Activated gamma-delta T cell treated with Interleukin-2 at 50 U/mL for 16 hours (primary cell): ENCODE measurements around the gene PCLAF.
"Not testable (repeated sequence)": the region's sequence is repeated elsewhere in the genome, so short reads cannot be mapped to it uniquely, and the experiment has no call there.

Experiments used
- DNase-seq: peaks from one replicate; pipeline ENCODE4 v3.0.0-alpha.2; 2020

Gene PCLAF, protein sequence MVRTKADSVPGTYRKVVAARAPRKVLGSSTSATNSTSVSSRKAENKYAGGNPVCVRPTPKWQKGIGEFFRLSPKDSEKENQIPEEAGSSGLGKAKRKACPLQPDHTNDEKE

DNA sequence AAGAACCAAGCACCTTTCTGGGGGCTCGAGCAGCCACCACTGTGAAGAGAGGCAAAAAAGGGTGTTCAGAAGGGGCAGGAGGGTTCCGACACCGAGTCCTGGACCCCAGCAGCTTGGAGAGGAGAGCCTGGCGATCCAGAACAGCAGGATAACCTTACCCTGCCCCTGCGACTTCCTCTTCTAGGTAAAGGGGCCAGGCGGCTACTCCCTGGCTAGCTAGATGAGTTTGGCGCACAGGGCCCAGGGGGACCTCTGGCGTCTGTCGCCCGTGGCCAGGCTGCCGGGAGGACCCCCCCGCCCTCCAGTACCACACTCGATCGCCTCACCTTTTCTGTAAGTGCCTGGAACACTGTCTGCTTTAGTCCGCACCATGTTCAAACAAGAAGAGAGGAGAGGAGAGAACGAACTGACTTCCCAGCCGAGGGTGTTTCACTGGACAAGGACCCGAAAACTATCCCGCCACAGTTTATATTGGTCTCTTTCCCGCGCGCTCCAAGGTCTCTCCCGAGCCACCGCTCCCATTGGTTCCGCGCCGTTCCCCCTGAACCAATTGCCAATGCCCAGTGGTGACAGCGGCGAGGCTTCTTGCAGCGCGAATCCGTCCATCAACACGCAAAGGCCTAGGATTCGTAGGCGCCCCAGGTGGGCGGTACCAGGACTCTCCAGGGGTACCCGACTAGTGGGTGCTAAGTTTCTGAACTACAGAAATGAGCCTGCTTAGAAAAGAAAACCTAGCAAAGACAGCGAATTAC is at the start of gene PCLAF:
TSS of gene PCLAF (minus strand) at position 442 of the 752 bp plus-strand sequence. CDS start at position 372, 70 bp downstream.
- peak; percentile 89 for DNase-seq

DNA sequence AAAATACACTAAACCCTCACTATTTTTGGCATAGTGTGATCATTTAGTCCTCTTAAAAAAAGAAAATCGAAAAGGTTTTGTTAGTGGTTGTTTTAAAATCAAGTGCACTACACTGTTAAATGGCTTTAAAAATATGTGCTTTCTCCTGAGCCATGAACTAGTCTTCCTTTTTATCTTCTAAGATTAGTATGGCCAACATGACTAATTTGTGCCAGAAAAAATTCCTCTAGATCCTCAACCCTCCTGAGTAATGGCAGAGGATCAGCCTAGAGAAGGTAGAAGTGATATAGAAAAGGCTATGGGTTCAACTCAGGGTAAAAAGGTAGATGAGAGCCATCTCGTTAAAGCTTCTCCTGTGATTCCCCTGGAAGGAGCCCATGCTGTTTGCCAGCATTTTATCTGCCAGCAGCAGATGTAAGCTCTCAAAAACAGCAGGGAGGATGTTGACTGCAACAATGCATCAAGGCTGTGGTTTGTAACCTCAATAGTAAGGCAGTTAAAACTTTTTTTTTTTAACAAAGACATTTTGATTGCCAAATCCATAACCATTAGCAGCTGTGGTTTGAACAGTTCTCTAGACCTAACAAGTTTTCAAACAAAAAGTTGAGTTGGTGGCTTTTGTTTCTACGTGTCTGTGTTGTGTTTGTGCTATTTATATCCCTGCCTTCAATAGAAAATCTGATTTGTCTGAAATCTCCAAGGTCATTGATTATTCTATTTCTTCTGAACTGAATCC is 48.9 kb upstream of the PCLAF start:
- DNase-seq, result peak; percentile 40

DNA sequence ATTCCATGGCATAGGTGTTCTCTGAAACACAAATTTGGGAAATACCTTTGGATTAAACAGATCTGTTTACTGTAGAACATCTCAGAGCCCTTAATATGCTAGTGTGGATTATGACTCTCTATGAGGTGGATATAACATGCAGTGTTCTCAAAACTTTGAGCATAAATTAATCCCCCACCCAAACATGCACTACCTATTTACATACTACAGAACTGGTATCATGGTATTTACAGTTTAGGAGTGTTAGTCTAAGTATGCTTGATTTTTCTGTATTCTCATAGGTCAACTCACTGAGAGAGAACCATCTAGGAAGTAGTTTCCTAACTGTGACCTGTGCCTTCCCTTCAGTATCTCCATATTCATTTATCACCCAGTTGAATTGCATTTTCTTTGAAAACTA is 48.2 kb upstream of the PCLAF start:
- no peak for DNase-seq

DNA sequence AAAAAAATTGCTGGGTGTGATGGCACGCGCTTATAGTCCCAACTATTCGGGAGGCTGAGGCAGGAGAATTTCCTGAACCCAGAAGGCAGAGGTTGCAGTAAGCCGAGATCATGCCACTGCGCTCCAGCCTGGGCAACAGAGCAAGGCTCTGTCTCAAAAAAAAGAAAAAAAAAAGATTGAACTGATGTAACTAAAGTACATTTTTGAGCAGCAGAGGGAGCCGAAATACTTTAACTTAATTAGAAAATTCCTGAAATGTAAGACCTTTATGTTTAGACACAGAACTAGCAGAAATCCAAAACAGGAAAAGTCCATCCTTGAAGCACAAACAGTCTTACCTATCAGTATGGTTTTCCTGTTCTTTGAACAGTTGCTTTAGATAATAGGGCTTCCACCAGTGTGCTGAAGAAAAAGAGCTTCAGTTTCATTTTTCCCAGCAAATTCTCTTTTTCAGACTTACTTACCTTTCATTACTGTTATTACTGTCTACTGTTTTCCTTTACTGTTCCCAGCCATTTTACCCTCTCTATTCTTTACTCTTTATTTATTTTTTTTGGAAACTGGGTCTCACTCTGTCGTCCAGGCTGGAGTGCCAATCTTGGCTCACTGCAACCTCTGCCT is 45.7 kb upstream of the PCLAF start:
- no peak for DNase-seq

DNA sequence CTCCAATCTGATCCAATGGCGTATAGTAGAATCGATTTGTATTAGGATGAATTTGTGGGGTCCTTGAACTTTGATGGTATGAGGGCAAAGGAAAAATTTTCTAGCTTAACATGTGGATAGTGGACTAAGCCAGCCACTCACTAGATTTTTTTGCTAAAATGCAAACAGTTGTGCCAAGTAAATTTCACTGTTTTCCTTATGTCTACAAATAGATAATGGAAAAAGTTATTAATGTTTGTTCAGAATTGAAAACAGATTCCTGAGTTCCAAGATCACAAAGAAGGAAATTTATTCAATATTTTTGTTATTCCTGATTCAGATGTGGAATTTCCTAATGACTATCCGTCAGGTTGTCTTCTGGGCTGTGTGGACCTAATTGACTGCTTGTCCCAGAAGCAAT is 44.0 kb upstream of the PCLAF start:
- DNase-seq, result no peak

DNA sequence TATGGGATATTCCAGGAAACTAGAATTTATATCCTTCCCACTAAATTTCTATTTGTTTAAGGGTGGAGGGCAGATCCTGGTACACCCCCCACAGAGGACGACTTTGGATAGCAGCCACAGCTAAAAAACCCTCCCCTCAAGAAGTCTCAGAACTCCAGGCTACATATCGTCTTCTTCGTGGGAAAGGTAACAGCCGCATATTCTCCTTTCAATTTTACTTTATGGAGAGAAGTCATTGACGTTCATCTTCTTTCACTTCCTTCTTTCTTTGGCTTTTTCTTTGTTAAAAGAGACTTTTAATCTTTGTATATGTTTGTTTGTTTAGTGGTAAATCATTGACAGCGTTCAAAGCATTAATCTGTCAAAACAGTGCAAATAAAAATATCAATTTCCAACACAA is 42.7 kb upstream of the PCLAF start:
- DNase-seq, result no peak

DNA sequence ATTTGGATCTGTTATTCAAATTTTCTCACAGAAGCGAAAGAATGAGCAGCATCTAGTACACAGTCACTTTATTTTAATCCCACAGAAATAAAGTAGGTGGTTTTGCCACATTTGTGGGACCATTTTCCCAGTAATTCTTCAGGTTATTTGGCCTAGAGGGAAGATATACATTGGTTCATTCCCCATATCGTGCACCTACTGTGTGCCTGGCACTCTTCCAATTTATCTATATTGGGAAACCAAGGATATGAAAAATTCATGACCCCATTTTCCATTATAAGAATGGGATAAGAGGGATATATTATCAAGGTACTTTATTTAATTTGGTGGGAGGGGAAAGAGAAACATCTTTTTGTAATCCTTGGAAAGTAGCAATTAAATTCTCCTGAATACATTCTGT is 41.5 kb upstream of the PCLAF start:
- no peak for DNase-seq

DNA sequence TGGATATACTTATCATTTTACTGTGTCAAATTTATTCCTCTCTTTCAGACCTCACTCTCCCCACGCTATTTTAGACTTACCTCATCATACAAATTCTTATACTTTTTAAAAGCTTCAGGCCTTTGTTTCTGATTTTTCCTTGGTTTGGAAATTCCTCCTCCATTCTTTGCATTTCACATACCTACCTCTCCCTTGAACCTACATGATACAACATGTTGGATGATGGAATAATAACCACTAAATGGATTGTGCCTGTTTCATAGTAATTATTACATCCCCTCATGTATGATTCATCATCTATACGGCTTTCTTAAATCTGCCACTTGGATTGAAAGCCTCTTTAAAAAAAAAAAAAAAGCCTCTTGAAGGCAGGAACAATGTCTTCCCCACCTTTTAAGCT is 31.0 kb upstream of the PCLAF start:
- no peak for DNase-seq

DNA sequence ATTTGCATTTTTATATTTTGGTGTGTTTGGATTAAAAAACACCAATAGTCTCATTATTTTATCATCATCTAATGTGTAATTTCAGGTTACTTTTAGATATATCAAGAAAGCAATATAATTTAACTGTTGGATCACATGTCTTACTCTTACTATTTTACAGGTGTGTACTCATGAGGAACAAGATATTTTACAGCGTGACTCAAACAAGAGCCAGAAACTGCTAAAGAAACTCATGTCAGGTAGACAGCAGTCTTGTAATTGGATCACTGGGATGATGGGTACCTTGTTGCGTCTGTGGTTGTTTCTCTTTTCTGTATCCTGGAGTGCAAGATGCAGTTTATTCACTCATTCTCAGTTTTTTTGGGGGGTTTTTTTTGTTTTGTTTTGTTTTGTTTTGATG is 19.3 kb upstream of the PCLAF start:
- DNase-seq, result no peak

DNA sequence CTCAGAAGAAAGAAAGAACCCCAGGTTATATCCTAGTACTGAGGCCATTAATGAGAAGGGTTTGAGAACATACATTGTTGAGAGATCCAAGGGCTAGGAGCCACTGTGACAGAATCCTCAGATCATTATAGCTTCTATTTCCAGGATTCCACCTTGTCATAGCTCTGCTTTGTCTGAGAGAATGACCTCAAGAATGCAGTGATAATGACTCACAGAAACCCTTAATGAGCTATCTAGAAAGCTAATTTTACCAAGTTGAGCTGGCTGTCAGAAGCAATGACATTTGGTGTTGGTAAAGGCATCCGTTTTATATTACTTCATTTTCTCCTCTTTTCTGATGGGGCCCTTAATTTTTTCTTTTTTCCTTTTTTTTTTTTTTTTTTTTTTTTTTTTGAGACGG is 17.3 kb upstream of the PCLAF start:
- DNase-seq, result no peak

DNA sequence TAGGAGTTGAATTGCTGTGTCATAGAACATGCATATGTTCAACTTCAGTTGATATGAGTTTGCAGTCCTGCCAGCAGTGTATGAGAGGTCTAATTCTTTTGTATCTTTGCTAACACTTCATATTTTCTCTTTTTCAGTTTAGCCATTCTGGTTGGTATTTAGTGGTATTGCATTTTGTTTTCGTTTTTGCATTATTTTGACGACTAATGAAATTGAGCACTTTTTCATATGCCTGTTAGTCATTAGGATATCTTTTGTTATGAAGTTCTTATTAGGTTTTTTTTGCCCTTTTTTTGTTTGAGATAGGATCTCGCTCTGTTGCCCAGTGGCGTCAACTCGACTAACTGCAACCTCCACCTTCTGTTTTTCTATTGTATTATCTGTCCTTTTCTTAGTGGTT is 15.5 kb upstream of the PCLAF start:
- DNase-seq, result no peak

DNA sequence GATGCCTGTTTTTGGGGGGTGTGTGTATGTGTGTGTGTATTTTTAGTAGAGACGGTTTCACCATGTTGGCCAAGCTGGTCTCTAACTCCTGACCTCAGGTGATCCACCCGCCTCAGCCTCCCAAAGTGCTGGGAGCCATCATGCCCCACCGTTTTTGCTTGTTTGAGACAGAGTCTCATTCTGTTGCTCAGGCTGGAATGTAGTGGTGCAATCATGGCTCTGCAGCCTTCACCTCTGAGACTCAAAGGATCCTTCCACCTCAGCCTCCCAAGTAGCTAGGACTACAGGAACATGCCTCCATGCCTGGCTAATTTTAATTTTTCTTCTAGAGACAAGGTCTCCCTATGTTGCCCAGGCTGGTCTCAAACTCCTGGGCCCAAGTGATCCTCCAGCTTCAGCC is 11.2 kb upstream of the PCLAF start:
- not testable (repeated sequence) for DNase-seq

DNA sequence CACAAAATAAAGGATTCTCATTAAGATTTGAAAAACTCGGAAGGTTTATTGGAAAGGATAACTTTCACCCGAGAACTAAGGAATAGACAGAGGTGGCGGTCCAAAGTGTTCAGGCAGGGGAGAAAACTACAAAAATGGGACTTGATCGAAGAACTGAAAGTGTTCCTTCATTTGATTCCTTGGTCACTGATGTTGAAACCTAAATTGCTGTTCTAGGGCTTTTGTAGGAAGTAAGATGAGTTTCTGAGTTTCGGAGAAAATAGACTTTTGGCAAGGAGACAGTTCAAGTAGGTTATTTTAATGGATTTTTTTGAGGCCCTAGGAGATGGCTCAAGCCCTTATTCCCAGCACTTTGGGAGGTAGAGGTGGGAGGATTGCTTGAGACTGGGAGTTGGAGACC is 7.8 kb upstream of the PCLAF start:
- no peak for DNase-seq

DNA sequence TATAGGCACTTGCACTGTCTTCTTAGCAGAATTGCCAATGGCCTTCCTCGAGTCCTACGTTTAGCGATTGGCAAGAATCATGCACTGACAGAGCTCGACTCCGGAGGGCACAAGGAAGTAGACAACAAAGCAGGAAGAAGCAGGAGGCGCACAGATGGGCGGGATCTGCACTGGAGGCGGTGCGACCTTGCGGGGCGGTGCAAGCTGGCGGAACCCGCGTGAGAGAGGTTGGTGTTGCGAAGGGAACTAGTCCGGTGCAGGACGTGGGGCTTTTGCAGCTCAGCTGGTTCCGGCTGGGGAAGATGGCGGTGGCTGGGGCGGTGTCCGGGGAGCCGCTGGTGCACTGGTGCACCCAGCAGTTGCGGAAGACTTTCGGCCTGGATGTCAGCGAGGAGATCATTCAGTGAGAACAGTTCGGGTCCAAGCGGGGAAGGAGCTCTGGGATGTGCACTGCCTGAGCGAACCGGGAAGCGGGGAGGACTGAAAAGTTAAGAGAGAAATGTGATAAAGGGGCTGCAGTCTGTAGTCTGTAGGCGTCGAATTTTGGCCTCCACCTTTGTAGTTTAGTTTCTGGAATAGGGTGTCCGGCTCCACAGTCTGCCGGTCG is 6.4 kb upstream of the PCLAF start, which contains the start of gene TRIP4:
TSS of gene TRIP4 (plus strand) at position 275 of the 607 bp plus-strand sequence. CDS start at position 303, 28 bp downstream.
- peak; percentile 96 for DNase-seq

DNA sequence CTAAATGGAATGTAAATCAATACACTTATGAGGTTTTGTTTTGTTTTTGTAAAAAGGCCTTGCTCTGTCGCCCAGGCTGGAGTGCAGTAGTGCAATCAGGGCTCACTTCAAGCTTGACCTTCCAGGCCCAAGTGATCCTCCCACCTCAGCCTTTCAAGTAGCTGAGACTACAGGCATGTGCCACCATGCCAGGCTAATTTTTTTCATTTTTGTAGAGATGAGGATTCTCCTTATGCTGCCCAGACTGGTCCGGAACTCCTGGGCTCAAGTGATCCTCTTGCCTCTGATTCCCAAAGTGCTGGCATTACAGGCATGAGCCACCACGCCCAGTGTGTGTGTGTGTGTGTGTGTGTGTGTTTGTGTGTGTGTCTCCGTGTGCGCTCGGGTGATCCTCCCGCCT is 5.0 kb upstream of the PCLAF start:
- no peak for DNase-seq

DNA sequence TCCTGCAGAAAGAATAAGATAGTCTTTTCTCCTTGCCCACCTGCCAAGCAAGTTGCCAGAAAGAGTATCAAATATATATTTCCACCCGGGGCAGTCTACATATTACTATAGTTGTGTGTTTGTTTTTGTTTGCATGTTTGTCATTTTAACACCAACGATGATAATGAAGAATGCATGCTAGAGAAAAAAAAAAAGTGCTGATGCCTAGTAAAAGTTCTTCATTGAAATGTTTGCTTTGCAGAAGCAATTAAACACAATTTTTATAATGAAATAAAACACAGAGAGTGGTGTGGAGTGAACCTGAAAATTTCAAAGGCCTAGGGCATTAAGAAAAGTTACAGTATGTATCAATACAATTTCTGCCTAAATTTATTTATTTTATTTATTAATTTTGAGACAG is 2.5 kb upstream of the PCLAF start:
- DNase-seq, result no peak

DNA sequence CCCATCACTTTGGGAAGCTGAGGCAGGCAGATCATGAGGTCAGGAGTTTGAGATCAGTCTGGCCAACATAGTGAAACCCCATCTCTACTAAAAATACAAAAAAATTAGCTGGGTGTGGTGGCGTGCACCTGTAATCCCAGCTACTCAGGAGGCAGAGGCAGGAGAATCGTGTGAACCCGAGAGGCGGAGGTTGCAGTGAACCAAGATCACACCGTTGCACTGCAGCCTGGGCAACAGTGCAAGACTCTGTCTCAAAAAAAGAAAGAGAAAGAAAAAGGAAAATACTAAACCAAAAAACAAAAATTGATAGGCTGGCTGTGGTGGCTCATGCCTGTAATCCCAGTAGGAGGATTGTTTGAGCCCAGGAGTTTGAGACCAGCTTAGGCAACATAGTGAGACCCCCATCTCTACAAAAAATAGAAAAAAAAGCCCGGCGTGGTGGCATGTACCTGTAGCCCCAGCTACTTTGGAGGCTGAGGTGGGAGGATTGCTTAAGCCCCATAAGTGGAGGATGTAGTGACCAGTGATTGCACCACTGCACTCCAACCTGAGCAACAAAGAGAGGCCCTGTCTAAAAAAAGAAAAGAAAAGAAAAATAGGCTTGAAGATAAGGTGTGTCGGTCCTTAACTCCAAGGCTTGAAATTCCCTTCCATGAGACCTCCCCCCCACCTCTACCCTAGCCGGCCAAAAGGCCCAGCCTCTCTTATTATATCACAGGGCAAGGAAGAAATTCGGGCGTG is 941 bp downstream of the PCLAF start:
- not testable (repeated sequence) for DNase-seq

DNA sequence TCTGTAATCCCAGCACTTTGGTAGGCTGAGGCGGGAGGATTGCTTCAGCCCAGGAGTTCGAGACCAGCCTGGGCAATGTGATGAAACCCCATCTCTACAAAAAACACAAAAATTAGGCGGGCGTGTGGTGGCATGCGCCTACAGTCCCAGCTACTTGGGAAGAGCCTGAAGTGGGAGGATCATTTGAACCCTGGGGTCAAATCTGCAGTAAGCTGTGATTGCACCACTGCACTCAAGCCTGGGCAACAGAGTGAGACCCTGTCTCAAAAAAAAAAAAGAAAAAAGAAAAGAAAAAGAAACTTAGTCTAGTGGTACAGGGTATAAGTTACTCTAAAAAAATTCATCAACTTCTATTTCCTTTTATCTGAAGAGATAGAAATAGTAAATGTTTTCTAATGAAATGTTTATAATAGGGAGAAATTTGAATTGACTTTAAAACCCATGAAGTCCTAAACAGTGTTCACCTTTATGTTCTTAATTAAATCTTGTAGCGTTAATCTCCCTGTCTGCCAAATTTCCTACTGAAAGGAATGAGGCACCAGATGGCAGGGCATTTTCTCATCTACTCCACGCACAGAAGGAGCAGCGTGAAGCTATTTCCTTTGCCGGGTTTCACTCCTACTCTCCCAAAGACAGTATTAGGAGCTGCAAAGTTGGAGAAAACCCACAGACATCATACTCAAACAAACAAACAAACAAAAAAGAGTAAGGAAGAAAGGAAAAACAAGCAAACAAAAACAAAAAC is 1.9 kb downstream of the PCLAF start:
- no peak for DNase-seq

DNA sequence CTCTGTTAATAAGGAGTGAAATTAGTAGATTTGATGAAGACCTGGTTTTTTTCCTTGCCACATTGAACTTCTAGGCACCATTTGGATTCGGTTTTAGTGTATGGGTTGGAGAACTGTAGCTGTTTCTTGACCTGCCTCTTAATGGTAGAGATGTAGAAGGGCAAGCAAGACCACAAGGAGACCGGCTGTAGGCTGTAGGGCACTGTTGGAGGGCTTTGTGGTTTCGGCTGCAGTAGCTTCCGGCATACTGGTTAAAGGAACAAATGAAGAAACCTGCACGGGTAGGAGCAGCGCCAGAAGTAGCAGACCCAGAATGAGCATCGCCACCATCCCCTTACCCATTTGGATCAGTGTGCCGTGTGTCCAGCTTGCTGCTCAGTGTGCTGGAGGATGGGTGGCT is 7.9 kb downstream of the PCLAF start:
- DNase-seq, result no peak

DNA sequence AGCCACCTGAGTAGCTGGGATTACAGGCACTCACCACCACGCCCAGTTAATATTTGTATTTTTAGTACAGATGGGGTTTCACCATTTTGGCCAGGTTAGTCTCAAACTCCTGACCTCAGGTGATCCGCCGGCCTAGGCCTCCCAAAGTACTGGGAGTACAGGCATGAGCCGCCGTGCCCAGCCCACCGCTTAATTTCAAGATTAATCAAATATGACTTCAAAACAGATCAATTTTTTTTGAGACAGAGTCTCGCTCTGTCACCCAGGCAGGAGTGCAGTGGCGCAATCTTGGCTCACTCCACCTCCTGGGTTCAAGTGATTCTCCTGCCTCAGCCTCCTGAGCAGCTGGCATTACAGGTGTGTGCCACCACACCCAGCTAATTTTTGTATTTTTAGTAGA is 9.9 kb downstream of the PCLAF start:
- DNase-seq, result not testable (repeated sequence)

DNA sequence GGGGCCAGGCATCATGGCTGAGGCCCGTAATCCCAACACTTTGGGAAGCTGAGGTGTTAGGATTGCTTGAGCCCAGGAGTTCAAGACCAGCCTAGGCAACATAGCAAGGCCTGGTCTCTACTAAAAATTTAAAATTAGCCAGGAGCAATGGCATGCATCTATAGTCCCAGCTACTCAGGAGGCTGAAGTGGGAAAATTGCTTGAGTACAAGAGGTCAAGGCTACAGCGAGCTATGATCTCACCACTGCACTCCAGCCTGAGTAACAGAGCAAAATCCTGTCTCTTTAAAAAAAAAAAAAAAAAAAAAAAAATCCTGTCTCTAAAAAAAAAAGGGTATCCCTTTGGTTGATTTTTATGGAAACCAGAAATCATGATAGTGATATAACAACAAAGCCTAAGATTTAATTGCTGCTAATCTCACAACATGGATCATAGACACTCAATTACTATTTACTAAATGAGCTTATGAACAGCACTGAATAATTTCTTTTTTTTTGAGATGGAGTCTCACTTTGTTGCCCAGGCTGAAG is 12.1 kb downstream of the PCLAF start:
- no peak for DNase-seq

DNA sequence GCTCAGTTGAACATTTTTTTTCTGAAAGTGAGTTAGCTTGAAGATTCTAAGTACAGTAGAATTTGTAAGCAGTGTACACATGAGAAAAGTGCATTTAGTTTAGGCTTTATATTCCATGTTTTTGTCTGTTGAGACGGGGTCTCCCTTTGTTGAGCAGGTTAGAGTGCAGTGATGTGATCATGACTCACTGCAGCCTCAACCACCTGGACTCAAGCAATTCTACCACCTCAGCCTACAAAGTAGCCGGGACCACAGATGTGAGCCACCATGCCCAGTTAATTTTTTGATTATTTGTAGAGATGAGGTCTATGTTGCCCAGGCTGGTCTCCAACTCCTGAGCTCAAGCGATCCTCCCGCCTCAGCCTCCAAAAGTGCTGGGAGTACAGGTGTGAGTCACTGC is 20.0 kb downstream of the PCLAF start:
- no peak for DNase-seq
